ENCODE data around the gene GATA2.

Gene GATA2

GRCh38 chr3:128432301-128432970 lies 60.6 kb downstream of the GATA2 start:
- DNase-seq (ENCODE audit: extremely low read depth, low read depth), result no peak
- no peak for TF ChIP-seq CTCF (IDR thresholded peaks at IDR 0.05; ENCODE audit: low read depth, low read length)

GRCh38 chr3:128431803-128432300 lies 61.1 kb downstream of the GATA2 start:
- no peak for DNase-seq (ENCODE audit: extremely low read depth, low read depth)
- TF ChIP-seq CTCF (IDR thresholded peaks at IDR 0.05; ENCODE audit: low read depth, low read length), result no peak

- TF ChIP-seq CTCF (IDR thresholded peaks at IDR 0.05; ENCODE audit: low read depth, low read length), result no peak
- DNase-seq (ENCODE audit: extremely low read depth, low read depth), result no peak
Measured at GRCh38 chr3:128430731-128431130, 62.3 kb downstream of the GATA2 start.

- no peak for TF ChIP-seq CTCF (IDR thresholded peaks at IDR 0.05; ENCODE audit: low read depth, low read length)
Measured at GRCh38 chr3:128430301-128430700, 62.7 kb downstream of the GATA2 start.

GRCh38 chr3:128429751-128430150 lies 63.2 kb downstream of the GATA2 start:
- DNase-seq (ENCODE audit: extremely low read depth, low read depth), result no peak
- TF ChIP-seq CTCF (IDR thresholded peaks at IDR 0.05; ENCODE audit: low read depth, low read length), result no peak

More at GRCh38 chr3:128430301-128430700, 62.7 kb downstream of the GATA2 start:
- DNase-seq (ENCODE audit: extremely low read depth, low read depth), result no peak

Measured in AG09319 (cell line).